BLaER1 (cell line): Measurements from ENCODE around the gene ADAM12.

Experiments
- H3K27ac ChIP-seq: shearing (Covaris generic); formaldehyde crosslinking; 2 replicates; pipeline ENCODE4 v1.8.1; 2022
- H3K27me3 ChIP-seq: shearing (Covaris generic); formaldehyde crosslinking; 2 replicates; pipeline ENCODE4 v1.8.1; 2022
- H3K36me3 ChIP-seq: shearing (Covaris generic); formaldehyde crosslinking; 2 replicates; pipeline ENCODE4 v1.8.1; 2022
- H3K4me1 ChIP-seq: shearing (Covaris generic); formaldehyde crosslinking; 2 replicates; pipeline ENCODE4 v1.8.1; 2022
- H3K4me2 ChIP-seq: shearing (Covaris generic); formaldehyde crosslinking; 2 replicates; pipeline ENCODE4 v1.8.1; 2022
- H3K4me3 ChIP-seq: shearing (Covaris generic); formaldehyde crosslinking; 2 replicates; pipeline ENCODE4 v1.8.1; 2022
- H3K9ac ChIP-seq: shearing (Covaris generic); formaldehyde crosslinking; 2 replicates; pipeline ENCODE4 v1.8.1; 2022
- H3K9me3 ChIP-seq: shearing (Covaris generic); formaldehyde crosslinking; 2 replicates; pipeline ENCODE4 v1.8.1; 2022
- H4K20me1 ChIP-seq: shearing (Covaris generic); formaldehyde crosslinking; 2 replicates; pipeline ENCODE4 v1.8.1; 2022
- Cebpa-rat ChIP-seq: shearing (Covaris generic); IDR thresholded peaks from 2 replicates; pipeline ENCODE4 v1.8.1; 2022

The ADAM12 gene

GRCh38 chr10:126218778-126219649 is 169.3 kb downstream of the ADAM12 start:
- Histone ChIP-seq H3K4me3 (no peak overlapping the region), H3K4me1 (no peaks in the 10 kb centered on the region), H4K20me1 (no peaks in the 10 kb centered on the region), H3K4me2 (no peak overlapping the region), H3K27ac (no peak overlapping the region), H3K36me3 (no peaks in the 10 kb centered on the region), H3K9me3 (no peaks in the 10 kb centered on the region), H3K27me3 (no peaks in the 10 kb centered on the region), H3K9ac (no peak overlapping the region)
- TF ChIP-seq Cebpa-rat, result no peak

GRCh38 chr10:126218174-126218573 is 170.1 kb downstream of the ADAM12 start:
- Histone ChIP-seq H3K9ac (no peak overlapping the region), H3K27me3 (no peaks in the 10 kb centered on the region), H3K27ac (no peak overlapping the region), H3K4me3 (no peak overlapping the region), H3K36me3 (no peaks in the 10 kb centered on the region), H4K20me1 (no peaks in the 10 kb centered on the region), H3K4me1 (no peaks in the 10 kb centered on the region), H3K4me2 (no peak overlapping the region), H3K9me3 (no peaks in the 10 kb centered on the region)
- TF ChIP-seq Cebpa-rat, result no peak

DNA sequence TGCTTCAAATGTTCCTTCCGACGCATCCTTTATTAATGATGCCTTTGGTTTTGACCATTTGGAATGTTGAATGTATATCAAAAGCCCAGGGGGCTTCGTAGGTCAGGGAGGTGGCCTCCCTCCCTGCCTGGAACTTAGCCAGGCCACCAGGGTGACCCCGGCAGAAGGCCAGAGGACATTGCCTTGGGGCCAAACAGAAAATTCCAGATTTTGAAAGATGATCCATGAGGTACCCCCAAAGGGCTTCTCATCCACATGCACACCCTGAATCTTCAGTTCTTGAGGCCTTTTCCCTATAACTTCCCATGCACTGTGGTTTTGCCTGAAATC is 171.7 kb downstream of the ADAM12 start:
- H3K4me1 ChIP-seq, result no peaks in the 10 kb centered on the region
- H3K4me3 ChIP-seq, result no peak overlapping the region
- H3K4me2 ChIP-seq, result no peak overlapping the region
- no peak overlapping the region for H3K9ac ChIP-seq
- H3K9me3 ChIP-seq, result no peaks in the 10 kb centered on the region
- TF ChIP-seq Cebpa-rat, result no peak
- no peaks in the 10 kb centered on the region for H4K20me1 ChIP-seq
- no peaks in the 10 kb centered on the region for H3K27me3 ChIP-seq
- no peak overlapping the region for H3K27ac ChIP-seq
- H3K36me3 ChIP-seq, result no peaks in the 10 kb centered on the region

DNA sequence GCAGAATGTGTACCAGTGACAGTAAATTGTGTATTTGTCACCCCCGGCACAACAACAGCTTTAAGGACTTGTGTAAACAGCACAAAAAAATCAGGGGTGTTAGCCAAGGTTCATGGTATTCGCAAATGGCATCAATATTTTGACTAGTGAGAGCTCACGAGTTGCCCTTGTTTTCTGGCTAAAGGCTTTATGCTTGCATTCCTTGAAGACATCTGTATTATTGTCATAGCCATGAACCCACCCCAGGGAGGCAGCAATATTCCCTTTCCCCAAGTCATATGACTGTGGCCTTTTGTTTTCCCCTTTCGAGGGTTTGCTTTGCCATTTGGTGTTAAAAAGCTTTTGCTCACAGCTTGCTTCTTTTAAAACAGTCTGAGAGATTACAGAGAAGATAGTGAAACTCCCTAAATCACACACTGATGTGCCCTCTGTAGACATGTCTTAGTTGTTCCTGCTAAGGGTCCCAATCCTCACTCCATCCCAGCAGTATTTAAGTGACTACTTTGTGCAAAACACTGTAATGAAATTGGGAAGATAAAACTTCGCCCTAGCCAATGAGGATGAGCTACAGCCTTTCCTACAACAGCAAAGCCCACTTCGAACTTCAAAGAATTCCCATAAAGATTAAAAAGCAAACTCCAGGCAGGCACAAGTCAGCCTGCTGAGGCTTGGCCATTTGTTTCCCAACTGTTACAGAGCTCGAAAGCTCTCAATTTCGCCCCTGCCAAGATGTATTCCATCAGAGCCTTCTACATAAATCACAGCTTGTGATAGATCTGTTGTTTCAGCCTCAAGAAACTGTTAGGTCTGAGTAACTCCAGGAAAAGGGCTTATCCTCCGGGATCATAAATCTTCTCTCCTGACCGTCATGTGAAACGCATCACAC is 172.3 kb downstream of the ADAM12 start:
- Histone ChIP-seq H3K4me2 (no peak overlapping the region), H3K36me3 (no peaks in the 10 kb centered on the region), H3K4me1 (no peaks in the 10 kb centered on the region), H3K4me3 (no peak overlapping the region), H4K20me1 (no peaks in the 10 kb centered on the region), H3K27ac (no peak overlapping the region), H3K9me3 (no peaks in the 10 kb centered on the region), H3K27me3 (no peaks in the 10 kb centered on the region), H3K9ac (no peak overlapping the region)
- TF ChIP-seq Cebpa-rat, result no peak

DNA sequence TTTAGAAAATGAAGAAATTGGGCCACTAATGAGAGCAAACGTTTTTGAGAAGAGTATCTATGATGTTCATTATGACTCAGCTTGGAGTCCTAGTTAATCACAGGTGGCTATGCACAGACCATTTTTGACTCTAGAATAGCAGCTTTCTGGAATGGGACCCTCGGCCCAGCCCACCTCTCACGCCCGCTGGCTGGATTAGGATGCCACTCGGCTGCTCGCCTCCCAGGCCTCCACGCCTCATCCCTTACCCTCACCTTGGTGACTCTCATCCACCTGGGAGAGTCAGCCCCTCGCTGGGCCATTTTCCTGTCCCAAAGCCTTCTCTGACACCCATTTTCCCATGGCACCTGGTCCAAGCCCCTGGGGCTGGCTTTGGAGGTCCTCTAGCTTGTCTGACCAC is 173.6 kb downstream of the ADAM12 start:
- no peaks in the 10 kb centered on the region for H4K20me1 ChIP-seq
- H3K4me3 ChIP-seq, result no peak overlapping the region
- H3K9me3 ChIP-seq, result no peaks in the 10 kb centered on the region
- H3K4me1 ChIP-seq, result no peaks in the 10 kb centered on the region
- no peaks in the 10 kb centered on the region for H3K36me3 ChIP-seq
- TF ChIP-seq Cebpa-rat, result no peak
- H3K4me2 ChIP-seq, result no peak overlapping the region
- H3K9ac ChIP-seq, result no peak overlapping the region
- no peaks in the 10 kb centered on the region for H3K27me3 ChIP-seq
- no peak overlapping the region for H3K27ac ChIP-seq

DNA sequence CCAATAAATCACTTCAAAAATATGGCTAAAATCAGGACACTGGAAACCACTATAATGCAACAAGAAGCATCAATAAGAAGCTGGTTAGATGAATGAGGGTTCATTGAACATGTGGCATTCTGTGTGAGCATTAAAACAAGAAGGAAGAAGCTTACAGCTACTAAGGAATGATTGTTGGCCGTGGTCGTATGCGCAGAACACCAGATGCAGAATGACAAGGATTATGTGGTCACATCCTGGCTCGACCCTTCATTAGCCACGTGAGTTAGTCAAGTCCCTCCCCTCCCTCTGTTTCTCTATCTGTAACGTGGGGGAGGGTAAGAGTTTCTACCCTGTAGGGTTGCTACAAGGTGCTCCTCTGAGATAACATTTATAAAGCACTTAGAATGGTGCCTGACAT is 174.3 kb downstream of the ADAM12 start:
- Histone ChIP-seq H3K36me3 (no peaks in the 10 kb centered on the region), H3K4me1 (no peaks in the 10 kb centered on the region)

DNA sequence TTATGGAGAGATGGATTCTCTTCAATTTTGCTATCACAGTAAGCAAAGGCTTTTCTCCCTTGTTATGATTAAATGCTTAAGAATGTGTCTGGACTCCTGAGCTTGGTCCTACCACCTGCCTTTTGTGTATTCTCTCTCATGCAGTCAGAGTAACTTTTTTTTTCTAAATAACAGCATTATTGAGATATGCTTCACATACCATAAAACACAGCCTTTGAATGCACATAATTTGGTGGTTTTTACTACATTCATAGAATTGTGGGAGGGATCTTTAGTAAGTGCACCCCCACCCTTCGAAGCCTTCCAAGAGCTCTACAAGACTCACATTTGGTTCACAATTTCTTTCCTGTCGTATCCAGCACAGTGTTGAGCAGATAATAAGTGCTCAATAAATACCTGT is 175.5 kb downstream of the ADAM12 start:
- no peaks in the 10 kb centered on the region for H3K9me3 ChIP-seq
- H4K20me1 ChIP-seq, result no peaks in the 10 kb centered on the region
- H3K4me2 ChIP-seq, result no peak overlapping the region
- no peak overlapping the region for H3K4me3 ChIP-seq
- no peaks in the 10 kb centered on the region for H3K36me3 ChIP-seq
- H3K9ac ChIP-seq, result no peak overlapping the region
- no peak for TF ChIP-seq Cebpa-rat
- no peaks in the 10 kb centered on the region for H3K27me3 ChIP-seq
- H3K4me1 ChIP-seq, result no peaks in the 10 kb centered on the region
- H3K27ac ChIP-seq, result no peak overlapping the region

More for the DNA sequence above, 174.3 kb downstream of the ADAM12 start:
- no peaks in the 10 kb centered on the region for H3K9me3 ChIP-seq
- no peaks in the 10 kb centered on the region for H4K20me1 ChIP-seq
- no peak overlapping the region for H3K9ac ChIP-seq
- no peak for TF ChIP-seq Cebpa-rat
- no peak overlapping the region for H3K4me3 ChIP-seq
- no peak overlapping the region for H3K4me2 ChIP-seq
- H3K27me3 ChIP-seq, result no peaks in the 10 kb centered on the region
- no peak overlapping the region for H3K27ac ChIP-seq

- H3K9ac ChIP-seq, result no peak overlapping the region
- H3K36me3 ChIP-seq, result no peaks in the 10 kb centered on the region
- no peaks in the 10 kb centered on the region for H4K20me1 ChIP-seq
- TF ChIP-seq Cebpa-rat, result no peak
- no peak overlapping the region for H3K4me3 ChIP-seq
- H3K4me1 ChIP-seq, result no peaks in the 10 kb centered on the region
- H3K9me3 ChIP-seq, result no peaks in the 10 kb centered on the region
- no peak overlapping the region for H3K4me2 ChIP-seq
- H3K27me3 ChIP-seq, result no peaks in the 10 kb centered on the region
- H3K27ac ChIP-seq, result no peak overlapping the region
Observed at GRCh38 chr10:126210051-126210651, 178.1 kb downstream of the ADAM12 start.

- no peak for TF ChIP-seq Cebpa-rat
Observed at GRCh38 chr10:126209451-126209850, 178.8 kb downstream of the ADAM12 start.

GRCh38 chr10:126208726-126209302 is 179.5 kb downstream of the ADAM12 start:
- H3K4me2 ChIP-seq, result no peak overlapping the region
- TF ChIP-seq Cebpa-rat, result no peak
- no peaks in the 10 kb centered on the region for H4K20me1 ChIP-seq
- H3K4me1 ChIP-seq, result no peaks in the 10 kb centered on the region
- no peak overlapping the region for H3K27ac ChIP-seq
- H3K9me3 ChIP-seq, result no peaks in the 10 kb centered on the region
- H3K36me3 ChIP-seq, result no peaks in the 10 kb centered on the region
- H3K4me3 ChIP-seq, result no peak overlapping the region
- no peaks in the 10 kb centered on the region for H3K27me3 ChIP-seq
- no peak overlapping the region for H3K9ac ChIP-seq

More at GRCh38 chr10:126209451-126209850, 178.8 kb downstream of the ADAM12 start:
- H3K9me3 ChIP-seq, result no peaks in the 10 kb centered on the region
- H3K27ac ChIP-seq, result no peak overlapping the region
- H3K27me3 ChIP-seq, result no peaks in the 10 kb centered on the region
- H3K4me2 ChIP-seq, result no peak overlapping the region
- no peak overlapping the region for H3K4me3 ChIP-seq
- H3K36me3 ChIP-seq, result no peaks in the 10 kb centered on the region
- H4K20me1 ChIP-seq, result no peaks in the 10 kb centered on the region
- no peaks in the 10 kb centered on the region for H3K4me1 ChIP-seq
- H3K9ac ChIP-seq, result no peak overlapping the region
